Thymus (tissue), 11 donors: Measurements from ENCODE around the gene RRP8. TPM values are rescaled to one million over a fixed set of nuclear protein-coding genes. Genes with fewer than 3 reads are reported as not detected.

Source experiments
- DNase-seq, 9 donors: peaks; one replicate each; pipeline ENCODE4 v3.0.0-alpha.2; 2013; ENCODE audit warnings: low spot score in 9 of 9, low read depth in 6 of 9, missing footprints in 1 of 9
- H3K27ac ChIP-seq, 2 donors: one replicate each; pipeline ENCODE4 v1.5.1; 2013; ENCODE audit warnings: control low read depth in 1 of 2, low read depth in 1 of 2, low read length in 1 of 2, mild to moderate bottlenecking in 1 of 2, moderate library complexity in 1 of 2
- H3K27me3 ChIP-seq, 2 donors: one replicate each; pipeline ENCODE4 v1.5.1; 2013; ENCODE audit warnings: low read length in 1 of 2; ENCODE audit not compliant: control insufficient read depth in 2 of 2, insufficient read depth in 1 of 2
- H3K36me3 ChIP-seq, 2 donors: one replicate each; pipeline ENCODE4 v1.5.1; 2013; ENCODE audit warnings: low read length in 1 of 2, mild to moderate bottlenecking in 1 of 2, moderate library complexity in 1 of 2; ENCODE audit not compliant: control insufficient read depth in 2 of 2, insufficient read depth in 2 of 2
- H3K4me1 ChIP-seq, 2 donors: one replicate each; pipeline ENCODE4 v1.5.1; 2013; ENCODE audit warnings: low read length in 2 of 2; ENCODE audit not compliant: control insufficient read depth in 2 of 2, insufficient read depth in 2 of 2
- H3K4me3 ChIP-seq, 2 donors: one replicate each; pipeline ENCODE4 v1.5.1; 2013; ENCODE audit warnings: low read length in 2 of 2, control low read depth in 1 of 2, mild to moderate bottlenecking in 1 of 2
- H3K9me3 ChIP-seq, 2 donors: one replicate each; pipeline ENCODE4 v1.5.1; 2013; ENCODE audit warnings: low read length in 1 of 2, mild to moderate bottlenecking in 1 of 2; ENCODE audit not compliant: control insufficient read depth in 2 of 2, insufficient read depth in 1 of 2
- WGBS: extraction: QIAGEN DNeasy Blood & Tissue Kit; methylation state at CpG from one replicate; pipeline ENCODE4 v1.1.7; 2013; 5-methylcytosine and 5-hydroxymethylcytosine counted together
- polyA plus RNA-seq: library from polyadenylated mRNA; stranded (reverse); fragments of 200-250 nt; gene quantifications from one replicate; pipeline ENCODE4 v1.2.3, GENCODE V29; 2013
- total RNA-seq: library from RNA; stranded (reverse); fragments of 120-200 nt; gene quantifications from one replicate; pipeline ENCODE4 v1.2.4, GENCODE V29; 2013
- donor health status: healthy.

RRP8 gene
- total and polyA plus RNA-seq, 2 donors, result 22.0 to 32.2 TPM

- Histone ChIP-seq H3K9me3 (no peaks in the 10 kb centered on the region), H3K4me3 (no peak overlapping the region), H3K36me3 (no peaks in the 10 kb centered on the region), H3K27ac (peak overlapping the region; percentile 33 to 68), H3K4me1 (peaks cover 4 to 20% of the 10 kb centered on the region in 2 donors), H3K27me3 (no peaks in the 10 kb centered on the region)
- peak in 3 of 9 donors; percentile 18 to 66 (median 42) for DNase-seq
- 37% methylated on average over 9 of the region's 9 CpGs for WGBS
These were observed 43.7 kb upstream of the RRP8 start for GRCh38 chr11:6646918-6647679.

GRCh38 chr11:6646576-6646917, 43.1 kb upstream of the RRP8 start:
- no peaks in the 10 kb centered on the region for H3K9me3 ChIP-seq
- H3K4me1 ChIP-seq, result peaks cover 4 to 20% of the 10 kb centered on the region in 2 donors
- H3K36me3 ChIP-seq, result no peaks in the 10 kb centered on the region
- peak overlapping the region in 1 of 2 donors; percentile 68 for H3K27ac ChIP-seq
- no peaks in the 10 kb centered on the region for H3K27me3 ChIP-seq
- no peak for DNase-seq
- H3K4me3 ChIP-seq, result no peak overlapping the region
- 59% methylated on average over 3 of the region's 3 CpGs for WGBS

- Histone ChIP-seq H3K27me3 (no peaks in the 10 kb centered on the region), H3K9me3 (no peaks in the 10 kb centered on the region), H3K4me1 (peaks cover 4 to 20% of the 10 kb centered on the region in 2 donors), H3K4me3 (no peak overlapping the region), H3K27ac (peak overlapping the region in 1 of 2 donors; percentile 68), H3K36me3 (no peaks in the 10 kb centered on the region)
- 91% methylated on average over 12 of the region's 12 CpGs for WGBS
- DNase-seq, result no peak
These were observed 42.7 kb upstream of the RRP8 start for GRCh38 chr11:6646071-6646470.

GRCh38 chr11:6642957-6643356, 39.5 kb upstream of the RRP8 start:
- Histone ChIP-seq H3K36me3 (peaks cover 0 to 6% of the 10 kb centered on the region in 2 donors), H3K4me3 (no peak overlapping the region), H3K27ac (no peak overlapping the region), H3K4me1 (peaks cover 4 to 20% of the 10 kb centered on the region in 2 donors), H3K27me3 (no peaks in the 10 kb centered on the region), H3K9me3 (no peaks in the 10 kb centered on the region)
- 89% methylated on average over 7 of the region's 7 CpGs for WGBS
- DNase-seq, result no peak

- Histone ChIP-seq H3K4me3 (no peak overlapping the region), H3K9me3 (no peaks in the 10 kb centered on the region), H3K36me3 (peaks cover 0 to 6% of the 10 kb centered on the region in 2 donors), H3K27ac (no peak overlapping the region), H3K4me1 (peaks cover 0 to 1% of the 10 kb centered on the region in 2 donors), H3K27me3 (no peaks in the 10 kb centered on the region)
- WGBS, result 98% methylated on average over 26 of the region's 26 CpGs
- no peak for DNase-seq
These were observed 37.7 kb upstream of the RRP8 start for GRCh38 chr11:6640985-6641701.

- Histone ChIP-seq H3K27ac (no peak overlapping the region), H3K9me3 (no peaks in the 10 kb centered on the region), H3K4me1 (no peaks in the 10 kb centered on the region), H3K27me3 (no peaks in the 10 kb centered on the region), H3K4me3 (no peak overlapping the region), H3K36me3 (peaks cover 0 to 6% of the 10 kb centered on the region in 2 donors)
- WGBS, result 98% methylated on average over 36 of the region's 36 CpGs
- DNase-seq, result no peak
These were observed 36.9 kb upstream of the RRP8 start for GRCh38 chr11:6640036-6640984.

GRCh38 chr11:6638429-6638828, 35.0 kb upstream of the RRP8 start:
- DNase-seq, result no peak
- H3K4me1 ChIP-seq, result no peaks in the 10 kb centered on the region
- H3K9me3 ChIP-seq, result no peaks in the 10 kb centered on the region
- WGBS, result 93% methylated on average over 4 of the region's 4 CpGs
- no peaks in the 10 kb centered on the region for H3K27me3 ChIP-seq
- no peak overlapping the region for H3K27ac ChIP-seq
- H3K36me3 ChIP-seq, result peaks cover 0 to 6% of the 10 kb centered on the region in 2 donors
- H3K4me3 ChIP-seq, result no peak overlapping the region

- no peaks in the 10 kb centered on the region for H3K4me1 ChIP-seq
These were observed 34.5 kb upstream of the RRP8 start for GRCh38 chr11:6637871-6638270.

More at GRCh38 chr11:6637871-6638270, 34.5 kb upstream of the RRP8 start:
- peaks cover 0 to 8% of the 10 kb centered on the region in 2 donors for H3K36me3 ChIP-seq
- H3K4me3 ChIP-seq, result no peak overlapping the region
- no peaks in the 10 kb centered on the region for H3K9me3 ChIP-seq
- no peak for DNase-seq
- 90% methylated on average over 3 of the region's 3 CpGs for WGBS
- no peak overlapping the region for H3K27ac ChIP-seq
- H3K27me3 ChIP-seq, result no peaks in the 10 kb centered on the region
